Mononuclear cell (primary cell): ENCODE results near the gene ADGB. TPM values are rescaled to one million over a fixed set of nuclear protein-coding genes. Genes with fewer than 3 reads are reported as not detected.
"Not testable (repeated sequence)": the region's sequence is repeated elsewhere in the genome, so short reads cannot be mapped to it uniquely, and the experiment has no call there.

Experiments
- H3K27me3 ChIP-seq: 2 replicates; pipeline ENCODE4 v1.6.0; 2011; ENCODE audit warnings: low read length, control low read depth; ENCODE audit not compliant: insufficient read depth
- H3K4me1 ChIP-seq: 2 replicates; pipeline ENCODE4 v1.5.1; 2011; ENCODE audit warnings: mild to moderate bottlenecking, low read length, control low read depth; ENCODE audit not compliant: insufficient read depth
- H3K4me3 ChIP-seq: 2 replicates; pipeline ENCODE4 v1.5.1; 2011; ENCODE audit warnings: mild to moderate bottlenecking, low read length, moderate library complexity
- H3K9me3 ChIP-seq: 2 replicates; pipeline ENCODE4 v1.5.1; 2011; ENCODE audit warnings: low read depth, mild to moderate bottlenecking, control low read depth, low read length
- total RNA-seq: library from RNA; depleted of rRNA; stranded (reverse); fragments of >200 nt; gene quantifications from one replicate; pipeline ENCODE4 v1.2.3, GENCODE V29; 2012

ADGB gene
- total RNA-seq, 1 donor: not detected

GRCh38 chr6:146812811-146813321 lies 214.1 kb downstream of the ADGB start:
- H3K9me3 ChIP-seq, H3K27me3 ChIP-seq, H3K4me1 ChIP-seq, H3K4me3 ChIP-seq: not testable (repeated sequence)

- Histone ChIP-seq H3K9me3 (no peaks in the 10 kb centered on the region), H3K4me1 (no peaks in the 10 kb centered on the region), H3K4me3 (no peak overlapping the region), H3K27me3 (no peaks in the 10 kb centered on the region)
Observed at GRCh38 chr6:146813554-146813953, 214.8 kb downstream of the ADGB start.

- no peaks in the 10 kb centered on the region for H3K4me1 ChIP-seq
- no peaks in the 10 kb centered on the region for H3K9me3 ChIP-seq
Observed at GRCh38 chr6:146814148-146814750, 215.5 kb downstream of the ADGB start.

GRCh38 chr6:146815511-146816462 lies 217.0 kb downstream of the ADGB start:
- H3K4me1 ChIP-seq, H3K9me3 ChIP-seq, H3K4me3 ChIP-seq, H3K27me3 ChIP-seq: not testable (repeated sequence)

More at GRCh38 chr6:146814148-146814750, 215.5 kb downstream of the ADGB start:
- H3K4me3 ChIP-seq: no peak overlapping the region
- no peaks in the 10 kb centered on the region for H3K27me3 ChIP-seq

- no peaks in the 10 kb centered on the region for H3K4me1 ChIP-seq
- no peaks in the 10 kb centered on the region for H3K27me3 ChIP-seq
- no peaks in the 10 kb centered on the region for H3K9me3 ChIP-seq
- no peak overlapping the region for H3K4me3 ChIP-seq
Observed at GRCh38 chr6:146819596-146820320, 221.0 kb downstream of the ADGB start.

- Histone ChIP-seq H3K9me3 (no peaks in the 10 kb centered on the region), H3K4me1 (no peaks in the 10 kb centered on the region), H3K27me3 (no peaks in the 10 kb centered on the region), H3K4me3 (no peak overlapping the region)
Observed at GRCh38 chr6:146827216-146827928, 228.6 kb downstream of the ADGB start.

GRCh38 chr6:146829792-146830565 lies 231.2 kb downstream of the ADGB start:
- H3K4me1 ChIP-seq: no peaks in the 10 kb centered on the region
- no peaks in the 10 kb centered on the region for H3K9me3 ChIP-seq
- H3K27me3 ChIP-seq: no peaks in the 10 kb centered on the region
- H3K4me3 ChIP-seq: no peak overlapping the region

GRCh38 chr6:146833157-146833556 lies 234.4 kb downstream of the ADGB start:
- no peaks in the 10 kb centered on the region for H3K4me1 ChIP-seq
- H3K27me3 ChIP-seq: no peaks in the 10 kb centered on the region
- H3K9me3 ChIP-seq: no peaks in the 10 kb centered on the region
- H3K4me3 ChIP-seq: no peak overlapping the region

GRCh38 chr6:146840216-146840615 lies 241.4 kb downstream of the ADGB start:
- no peaks in the 10 kb centered on the region for H3K4me1 ChIP-seq
- no peaks in the 10 kb centered on the region for H3K9me3 ChIP-seq
- H3K4me3 ChIP-seq: no peak overlapping the region
- no peaks in the 10 kb centered on the region for H3K27me3 ChIP-seq

GRCh38 chr6:146840641-146841040 lies 241.9 kb downstream of the ADGB start:
- H3K4me1 ChIP-seq: no peaks in the 10 kb centered on the region
- H3K9me3 ChIP-seq: no peaks in the 10 kb centered on the region
- no peak overlapping the region for H3K4me3 ChIP-seq
- H3K27me3 ChIP-seq: no peaks in the 10 kb centered on the region

- no peaks in the 10 kb centered on the region for H3K27me3 ChIP-seq
- H3K9me3 ChIP-seq: no peaks in the 10 kb centered on the region
- no peaks in the 10 kb centered on the region for H3K4me1 ChIP-seq
- H3K4me3 ChIP-seq: no peak overlapping the region
Observed at GRCh38 chr6:146847426-146847825, 248.7 kb downstream of the ADGB start.

GRCh38 chr6:146850238-146850896 lies 251.6 kb downstream of the ADGB start:
- Histone ChIP-seq H3K9me3 (no peaks in the 10 kb centered on the region), H3K4me3 (no peak overlapping the region), H3K27me3 (no peaks in the 10 kb centered on the region), H3K4me1 (no peaks in the 10 kb centered on the region)

GRCh38 chr6:146850981-146851380 lies 252.2 kb downstream of the ADGB start:
- no peaks in the 10 kb centered on the region for H3K4me1 ChIP-seq
- H3K9me3 ChIP-seq: no peaks in the 10 kb centered on the region
- no peak overlapping the region for H3K4me3 ChIP-seq
- no peaks in the 10 kb centered on the region for H3K27me3 ChIP-seq
